ENCODE data around the gene LILRA6. TPM values are rescaled to one million over a fixed set of nuclear protein-coding genes. Genes with fewer than 3 reads are reported as not detected.
"Not testable (repeated sequence)": the region's sequence is repeated elsewhere in the genome, so short reads cannot be mapped to it uniquely, and the experiment has no call there.

The LILRA6 gene
- not detected in 2 replicates for total RNA-seq (2014; rRNA removed; shearing (Covaris generic))
- polyA plus RNA-seq (2014; cell fraction: nucleus; rRNA removed) = not detected in 2 replicates

GRCh38 chr19:54242646-54243045 is at the start of gene LILRA6:
Gene LILRA6 (minus strand): TSS chr19:54242790.
- DNase-seq (ENCODE audit: extremely low read depth, low read depth) = not testable (repeated sequence)

GRCh38 chr19:54289160-54289559 is 46.6 kb upstream of the LILRA6 start:
- not testable (repeated sequence) for DNase-seq (ENCODE audit: extremely low read depth, low read depth)

GRCh38 chr19:54287456-54287855 is 44.9 kb upstream of the LILRA6 start:
- no peak for DNase-seq (ENCODE audit: extremely low read depth, low read depth)

- not testable (repeated sequence) for DNase-seq (ENCODE audit: extremely low read depth, low read depth)
These were observed 43.7 kb upstream of the LILRA6 start for GRCh38 chr19:54286283-54286682.

- DNase-seq (ENCODE audit: extremely low read depth, low read depth) = not testable (repeated sequence)
These were observed 43.0 kb upstream of the LILRA6 start for GRCh38 chr19:54285427-54286056.

GRCh38 chr19:54282686-54283470 is 40.3 kb upstream of the LILRA6 start:
- DNase-seq (ENCODE audit: extremely low read depth, low read depth) = no peak

- not testable (repeated sequence) for DNase-seq (ENCODE audit: extremely low read depth, low read depth)
These were observed 39.1 kb upstream of the LILRA6 start for GRCh38 chr19:54281729-54282075.

GRCh38 chr19:54281007-54281728 is 38.6 kb upstream of the LILRA6 start, which contains the start of gene LILRB2:
Gene LILRB2 (minus strand): TSS chr19:54281110. CDS start chr19:54280496, 614 bp downstream.
- no peak for DNase-seq (ENCODE audit: extremely low read depth, low read depth)

- not testable (repeated sequence) for DNase-seq (ENCODE audit: extremely low read depth, low read depth)
These were observed 37.9 kb upstream of the LILRA6 start for GRCh38 chr19:54280441-54280840.

- DNase-seq (ENCODE audit: extremely low read depth, low read depth) = not testable (repeated sequence)
These were observed 37.4 kb upstream of the LILRA6 start for GRCh38 chr19:54280025-54280424.

- no peak for DNase-seq (ENCODE audit: extremely low read depth, low read depth)
These were observed 36.9 kb upstream of the LILRA6 start for GRCh38 chr19:54279406-54279962.

GRCh38 chr19:54278571-54279195 is 36.1 kb upstream of the LILRA6 start:
- DNase-seq (ENCODE audit: extremely low read depth, low read depth) = not testable (repeated sequence)

GRCh38 chr19:54278056-54278455 is 35.5 kb upstream of the LILRA6 start:
- not testable (repeated sequence) for DNase-seq (ENCODE audit: extremely low read depth, low read depth)

GRCh38 chr19:54277111-54277615 is 34.6 kb upstream of the LILRA6 start:
- DNase-seq (ENCODE audit: extremely low read depth, low read depth) = not testable (repeated sequence)

- DNase-seq (ENCODE audit: extremely low read depth, low read depth) = no peak
These were observed 33.4 kb upstream of the LILRA6 start for GRCh38 chr19:54275951-54276350.

GRCh38 chr19:54274516-54274915 is 31.9 kb upstream of the LILRA6 start:
- DNase-seq (ENCODE audit: extremely low read depth, low read depth) = not testable (repeated sequence)

GRCh38 chr19:54273821-54274220 is 31.2 kb upstream of the LILRA6 start:
- no peak for DNase-seq (ENCODE audit: extremely low read depth, low read depth)

- DNase-seq (ENCODE audit: extremely low read depth, low read depth) = not testable (repeated sequence)
These were observed 29.6 kb upstream of the LILRA6 start for GRCh38 chr19:54272181-54272580.

GRCh38 chr19:54271587-54271986 is 29.0 kb upstream of the LILRA6 start:
- DNase-seq (ENCODE audit: extremely low read depth, low read depth) = not testable (repeated sequence)

- no peak for DNase-seq (ENCODE audit: extremely low read depth, low read depth)
These were observed 28.5 kb upstream of the LILRA6 start for GRCh38 chr19:54271106-54271505.

Measured in NCI-H460 (cell line).